Activated CD4-positive, CD25-positive, alpha-beta regulatory T cell treated with anti-CD3 and anti-CD28 coated beads, Interleukin-2, amount 50 U/mL, for 72 hours (primary cell): Measurements from ENCODE around the gene LRP1.

Experiments used
- DNase-seq: peaks from one replicate; pipeline ENCODE4 v3.0.0; 2021

Gene LRP1

GRCh38 chr12:57227315-57228115 lies 99.2 kb downstream of the LRP1 start:
- no peak for DNase-seq

GRCh38 chr12:57229046-57229633 lies 100.9 kb downstream of the LRP1 start:
- no peak for DNase-seq

- peak; percentile 89 for DNase-seq
Measured at GRCh38 chr12:57229634-57230380, 101.5 kb downstream of the LRP1 start, which contains the start of gene SHMT2. SHMT2 (plus strand) TSS chr12:57229711; CDS start chr12:57229779, 68 bp downstream.

- peak; percentile 30 for DNase-seq
Measured at GRCh38 chr12:57230381-57231155, 102.3 kb downstream of the LRP1 start.

- DNase-seq = no peak
Measured at GRCh38 chr12:57231276-57232021, 103.2 kb downstream of the LRP1 start.

- no peak for DNase-seq
Measured at GRCh38 chr12:57232156-57232756, 104.0 kb downstream of the LRP1 start.

GRCh38 chr12:57233357-57234232 lies 105.3 kb downstream of the LRP1 start:
- DNase-seq = no peak

- no peak for DNase-seq
Measured at GRCh38 chr12:57234233-57234570, 105.9 kb downstream of the LRP1 start.

GRCh38 chr12:57234571-57235016 lies 106.3 kb downstream of the LRP1 start:
- peak; percentile 32 for DNase-seq

GRCh38 chr12:57235017-57235727 lies 106.9 kb downstream of the LRP1 start:
- no peak for DNase-seq

GRCh38 chr12:57235728-57236131 lies 107.4 kb downstream of the LRP1 start:
- DNase-seq = no peak

- peak; percentile 34 for DNase-seq
Measured at GRCh38 chr12:57236201-57236924, 108.1 kb downstream of the LRP1 start.

GRCh38 chr12:57236925-57237595 lies 108.8 kb downstream of the LRP1 start:
- no peak for DNase-seq

GRCh38 chr12:57237596-57237931 lies 109.3 kb downstream of the LRP1 start:
- DNase-seq = no peak

- no peak for DNase-seq
Measured at GRCh38 chr12:57237932-57238853, 109.9 kb downstream of the LRP1 start.

- DNase-seq = peak; percentile 96
Measured at GRCh38 chr12:57238854-57239554, 110.7 kb downstream of the LRP1 start.

- no peak for DNase-seq
Measured at GRCh38 chr12:57239587-57240065, 111.3 kb downstream of the LRP1 start.
